ENCODE results near the gene KANSL1L.

GRCh38 chr2:210207929-210208328, 36.7 kb upstream of the KANSL1L start:
- TF ChIP-seq CTCF (conservative IDR thresholded peaks at IDR 0.05; ENCODE audit: low read depth in 2 of 2) (no peak), EZH2 (IDR thresholded peaks at IDR 0.05; ENCODE audit: low read depth, unreplicated experiment) (no peak), CREB1 (CRISPR knock-in tag; IDR thresholded peaks at IDR 0.05; ENCODE audit: low read depth) (no peak), POLR2AphosphoS5 (IDR thresholded peaks at IDR 0.05; ENCODE audit: low read depth) (no peak), EZH2phosphoT487 (IDR thresholded peaks at IDR 0.05; ENCODE audit: unreplicated experiment) (no peak), ZNF462 (CRISPR knock-in tag; IDR thresholded peaks at IDR 0.05) (no peak), JUNB (IDR thresholded peaks at IDR 0.05; ENCODE audit: unreplicated experiment) (no peak), NANOG (IDR thresholded peaks at IDR 0.05; ENCODE audit: borderline replicate concordance) (no peak), ZNF114 (CRISPR knock-in tag; IDR thresholded peaks at IDR 0.05) (no peak), STAT1 (IDR thresholded peaks at IDR 0.05; ENCODE audit: unreplicated experiment) (no peak), ZNF331 (CRISPR knock-in tag; IDR thresholded peaks at IDR 0.05; ENCODE audit: low read depth) (no peak)
- TF ChIP-seq, protein P1, sequence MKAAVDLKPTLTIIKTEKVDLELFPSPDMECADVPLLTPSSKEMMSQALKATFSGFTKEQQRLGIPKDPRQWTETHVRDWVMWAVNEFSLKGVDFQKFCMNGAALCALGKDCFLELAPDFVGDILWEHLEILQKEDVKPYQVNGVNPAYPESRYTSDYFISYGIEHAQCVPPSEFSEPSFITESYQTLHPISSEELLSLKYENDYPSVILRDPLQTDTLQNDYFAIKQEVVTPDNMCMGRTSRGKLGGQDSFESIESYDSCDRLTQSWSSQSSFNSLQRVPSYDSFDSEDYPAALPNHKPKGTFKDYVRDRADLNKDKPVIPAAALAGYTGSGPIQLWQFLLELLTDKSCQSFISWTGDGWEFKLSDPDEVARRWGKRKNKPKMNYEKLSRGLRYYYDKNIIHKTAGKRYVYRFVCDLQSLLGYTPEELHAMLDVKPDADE (IDR thresholded peaks at IDR 0.05), result no peak
- TF ChIP-seq, protein P2, sequence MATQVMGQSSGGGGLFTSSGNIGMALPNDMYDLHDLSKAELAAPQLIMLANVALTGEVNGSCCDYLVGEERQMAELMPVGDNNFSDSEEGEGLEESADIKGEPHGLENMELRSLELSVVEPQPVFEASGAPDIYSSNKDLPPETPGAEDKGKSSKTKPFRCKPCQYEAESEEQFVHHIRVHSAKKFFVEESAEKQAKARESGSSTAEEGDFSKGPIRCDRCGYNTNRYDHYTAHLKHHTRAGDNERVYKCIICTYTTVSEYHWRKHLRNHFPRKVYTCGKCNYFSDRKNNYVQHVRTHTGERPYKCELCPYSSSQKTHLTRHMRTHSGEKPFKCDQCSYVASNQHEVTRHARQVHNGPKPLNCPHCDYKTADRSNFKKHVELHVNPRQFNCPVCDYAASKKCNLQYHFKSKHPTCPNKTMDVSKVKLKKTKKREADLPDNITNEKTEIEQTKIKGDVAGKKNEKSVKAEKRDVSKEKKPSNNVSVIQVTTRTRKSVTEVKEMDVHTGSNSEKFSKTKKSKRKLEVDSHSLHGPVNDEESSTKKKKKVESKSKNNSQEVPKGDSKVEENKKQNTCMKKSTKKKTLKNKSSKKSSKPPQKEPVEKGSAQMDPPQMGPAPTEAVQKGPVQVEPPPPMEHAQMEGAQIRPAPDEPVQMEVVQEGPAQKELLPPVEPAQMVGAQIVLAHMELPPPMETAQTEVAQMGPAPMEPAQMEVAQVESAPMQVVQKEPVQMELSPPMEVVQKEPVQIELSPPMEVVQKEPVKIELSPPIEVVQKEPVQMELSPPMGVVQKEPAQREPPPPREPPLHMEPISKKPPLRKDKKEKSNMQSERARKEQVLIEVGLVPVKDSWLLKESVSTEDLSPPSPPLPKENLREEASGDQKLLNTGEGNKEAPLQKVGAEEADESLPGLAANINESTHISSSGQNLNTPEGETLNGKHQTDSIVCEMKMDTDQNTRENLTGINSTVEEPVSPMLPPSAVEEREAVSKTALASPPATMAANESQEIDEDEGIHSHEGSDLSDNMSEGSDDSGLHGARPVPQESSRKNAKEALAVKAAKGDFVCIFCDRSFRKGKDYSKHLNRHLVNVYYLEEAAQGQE (IDR thresholded peaks at IDR 0.05; ENCODE audit: unreplicated experiment), result no peak
